HG03460 (cell line): ENCODE data around the gene SRP68.
"Not testable (repeated sequence)": the region's sequence is repeated elsewhere in the genome, so short reads cannot be mapped to it uniquely, and the experiment has no call there.

Experiments
- ATAC-seq: cut with Tn5 transposase; IDR thresholded peaks from one replicate; pipeline ENCODE4 v1.9.1; 2021; ENCODE audit not compliant: unreplicated experiment

Gene SRP68

DNA sequence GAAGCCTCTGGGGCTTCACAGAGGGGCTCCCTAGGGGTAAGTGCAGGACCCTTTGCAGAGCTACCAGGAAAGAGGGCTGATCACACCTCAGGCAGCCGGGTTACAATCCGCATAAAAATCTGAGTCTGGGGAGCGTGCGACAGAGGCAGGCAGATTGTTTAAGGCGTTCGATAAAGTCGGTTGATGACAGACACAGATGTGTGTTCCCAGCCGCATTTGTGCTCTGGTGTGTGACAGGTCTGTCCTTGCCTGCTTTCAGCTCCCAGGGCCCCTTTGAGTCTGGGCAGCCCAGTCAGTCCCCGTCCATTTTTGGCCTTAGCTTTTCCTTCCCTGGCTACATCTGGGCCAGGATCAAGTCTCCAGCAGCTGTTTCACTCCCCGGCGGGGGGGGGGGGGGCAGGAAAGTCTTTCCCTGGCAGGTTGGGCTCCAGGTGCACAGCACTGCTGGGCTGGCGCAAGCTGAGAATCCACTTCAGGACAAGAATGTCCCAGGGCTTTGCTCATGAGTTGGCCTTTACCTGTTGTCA, 5.3 kb upstream of the SRP68 start:
- no peak for ATAC-seq

DNA sequence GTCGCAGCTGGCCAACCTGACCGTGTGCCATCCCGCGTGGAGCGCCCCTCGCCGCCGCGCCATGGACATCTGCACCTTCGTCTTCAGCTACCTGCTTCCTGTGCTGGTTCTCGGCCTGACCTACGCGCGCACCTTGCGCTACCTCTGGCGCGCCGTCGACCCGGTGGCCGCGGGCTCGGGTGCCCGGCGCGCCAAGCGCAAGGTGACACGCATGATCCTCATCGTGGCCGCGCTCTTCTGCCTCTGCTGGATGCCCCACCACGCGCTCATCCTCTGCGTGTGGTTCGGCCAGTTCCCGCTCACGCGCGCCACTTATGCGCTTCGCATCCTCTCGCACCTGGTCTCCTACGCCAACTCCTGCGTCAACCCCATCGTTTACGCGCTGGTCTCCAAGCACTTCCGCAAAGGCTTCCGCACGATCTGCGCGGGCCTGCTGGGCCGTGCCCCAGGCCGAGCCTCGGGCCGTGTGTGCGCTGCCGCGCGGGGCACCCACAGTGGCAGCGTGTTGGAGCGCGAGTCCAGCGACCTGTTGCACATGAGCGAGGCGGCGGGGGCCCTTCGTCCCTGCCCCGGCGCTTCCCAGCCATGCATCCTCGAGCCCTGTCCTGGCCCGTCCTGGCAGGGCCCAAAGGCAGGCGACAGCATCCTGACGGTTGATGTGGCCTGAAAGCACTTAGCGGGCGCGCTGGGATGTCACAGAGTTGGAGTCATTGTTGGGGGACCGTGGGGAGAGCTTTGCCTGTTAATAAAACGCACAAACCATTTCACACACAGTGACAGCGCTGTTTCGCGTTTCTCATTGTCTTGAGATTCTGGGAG, 4.7 kb upstream of the SRP68 start:
- no peak for ATAC-seq

DNA sequence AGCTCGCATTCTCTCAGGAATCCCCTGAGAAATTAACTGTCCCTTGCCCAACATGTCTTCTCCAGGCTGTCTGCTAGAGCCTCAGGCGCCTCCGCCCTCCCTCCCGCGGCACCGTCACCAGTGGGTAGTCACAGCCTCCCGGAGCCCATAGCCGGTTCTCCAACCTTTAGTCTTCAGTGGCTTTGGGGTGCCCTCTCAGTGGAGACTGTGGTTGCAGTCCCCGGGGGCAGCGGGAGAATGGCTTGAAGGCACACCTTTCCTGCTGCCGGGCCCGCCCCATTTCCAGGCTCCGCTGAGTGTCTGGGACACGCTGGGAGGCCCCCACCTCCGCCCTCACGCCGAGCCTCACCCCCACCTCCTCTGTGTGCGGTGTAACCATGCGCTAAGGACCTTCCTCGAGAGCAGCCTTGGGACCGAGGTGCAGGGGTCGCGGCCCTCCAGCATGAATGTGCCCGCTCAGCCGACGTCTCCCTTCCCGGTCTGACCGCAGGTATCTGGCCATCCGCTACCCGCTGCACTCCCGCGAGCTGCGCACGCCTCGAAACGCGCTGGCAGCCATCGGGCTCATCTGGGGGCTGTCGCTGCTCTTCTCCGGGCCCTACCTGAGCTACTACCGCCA, 3.9 kb upstream of the SRP68 start:
- ATAC-seq = no peak

GRCh38 chr17:76075364-76076145, 3.2 kb upstream of the SRP68 start:
- ATAC-seq = no peak

- no peak for ATAC-seq
These were observed 2.4 kb upstream of the SRP68 start, which contains the start of gene GALR2 for GRCh38 chr17:76074390-76075363. TSS of gene GALR2 (plus strand) at chr17:76074781. CDS start at chr17:76074884, 103 bp downstream.

DNA sequence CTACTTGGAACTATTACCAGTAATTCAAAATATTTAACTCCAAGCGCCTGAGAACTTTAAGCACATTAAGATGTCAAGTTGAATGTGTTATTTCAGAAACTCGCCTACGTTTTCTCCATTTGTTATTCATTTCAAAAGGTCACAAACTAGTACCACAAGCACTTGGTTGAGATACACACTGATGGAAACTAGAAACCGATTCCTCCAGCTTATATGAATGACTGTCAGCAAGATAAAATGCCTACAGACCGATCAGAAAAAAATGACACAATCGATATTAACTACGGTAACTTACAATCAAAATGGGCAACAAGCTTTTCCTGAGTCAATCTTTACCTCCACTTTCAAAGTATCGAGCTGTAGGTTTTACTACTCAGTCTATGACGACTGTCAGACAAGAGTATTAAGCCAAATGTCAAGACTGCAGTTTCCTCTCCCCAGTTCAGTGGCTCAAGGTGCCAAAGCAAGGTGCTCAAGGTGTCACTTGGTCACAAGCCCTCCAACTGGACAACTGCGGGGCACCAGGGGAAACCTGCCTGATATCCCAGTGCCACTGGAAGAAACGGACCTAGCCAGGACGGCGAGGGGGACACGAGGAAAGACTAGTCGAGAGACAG, 678 bp downstream of the SRP68 start:
- no peak for ATAC-seq

GRCh38 chr17:76065775-76066174, 6.5 kb downstream of the SRP68 start:
- ATAC-seq = no peak

GRCh38 chr17:76063875-76064546, 8.3 kb downstream of the SRP68 start:
- ATAC-seq = no peak

DNA sequence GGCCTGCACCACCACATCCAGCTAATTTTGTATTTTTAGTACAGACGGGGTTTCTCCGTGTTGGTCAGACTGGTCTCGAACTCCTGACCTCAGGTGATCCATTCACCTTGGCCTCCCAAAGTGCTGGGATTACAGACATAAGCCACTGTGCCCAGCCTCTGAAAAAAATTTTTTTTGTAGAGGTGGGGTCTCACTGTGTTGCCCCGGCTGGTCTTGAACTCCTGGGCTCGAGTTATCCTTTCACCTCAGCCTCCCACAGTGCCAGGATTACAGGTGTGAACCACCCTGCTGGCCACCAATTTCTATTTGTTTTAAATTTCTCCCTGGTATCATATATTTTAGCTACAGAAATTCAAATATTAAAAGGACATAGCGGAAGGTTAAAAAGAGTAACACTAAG, 14.1 kb downstream of the SRP68 start:
- ATAC-seq = not testable (repeated sequence)

DNA sequence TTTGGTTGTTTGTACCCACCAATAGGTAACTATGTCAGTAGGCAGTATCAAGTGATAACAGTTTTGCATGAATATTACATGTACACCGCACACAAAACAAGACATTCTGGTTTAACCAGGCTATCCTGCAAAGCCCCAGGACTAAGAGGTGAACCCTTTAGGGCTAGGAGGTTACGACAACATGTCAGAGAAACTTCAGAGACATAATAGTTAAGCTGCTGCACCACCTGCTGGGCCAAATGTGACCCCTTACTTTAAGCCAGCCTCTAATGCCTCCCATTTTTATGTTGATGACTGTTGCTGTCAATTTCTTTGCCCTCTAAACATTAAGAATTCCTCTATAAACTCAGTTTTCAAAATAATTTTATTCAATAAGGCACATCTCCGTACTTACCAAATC, 15.4 kb downstream of the SRP68 start:
- no peak for ATAC-seq

GRCh38 chr17:76054112-76054476, 18.2 kb downstream of the SRP68 start:
- ATAC-seq = no peak

- ATAC-seq = no peak
These were observed 18.8 kb downstream of the SRP68 start for GRCh38 chr17:76053246-76054111.

GRCh38 chr17:76051561-76051960, 20.8 kb downstream of the SRP68 start:
- ATAC-seq = no peak

GRCh38 chr17:76050538-76051467, 21.5 kb downstream of the SRP68 start:
- no peak for ATAC-seq

- ATAC-seq = no peak
These were observed 22.3 kb downstream of the SRP68 start for GRCh38 chr17:76049836-76050537.

DNA sequence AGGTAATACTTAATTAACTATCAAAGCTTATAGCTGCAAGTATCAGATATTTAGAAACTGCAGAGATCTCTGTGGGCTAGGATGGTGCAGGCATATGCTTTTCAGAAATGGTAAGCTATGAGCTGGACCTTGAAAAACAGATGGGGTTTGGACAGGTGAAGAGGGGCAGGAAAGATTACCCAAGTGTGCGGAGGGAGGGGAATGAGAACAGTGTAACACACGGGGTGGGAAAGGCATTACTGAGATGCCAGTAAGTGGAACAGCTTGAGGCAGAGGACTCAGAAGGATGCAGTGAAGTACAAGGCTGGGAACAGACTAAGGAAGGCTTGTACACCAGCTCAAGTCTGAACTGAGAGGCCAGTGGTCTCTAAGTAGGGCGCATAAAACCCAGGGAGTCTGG, 23.1 kb downstream of the SRP68 start:
- ATAC-seq = no peak

GRCh38 chr17:76048711-76049110, 23.6 kb downstream of the SRP68 start:
- no peak for ATAC-seq
